ENCODE data around the gene PPM1H. TPM values are rescaled to one million over a fixed set of nuclear protein-coding genes. Genes with fewer than 3 reads are reported as not detected.

The PPM1H gene
- total RNA-seq, 4 donors from 2014 or later = 1.5 to 2.7 (median 2.3) TPM

DNA sequence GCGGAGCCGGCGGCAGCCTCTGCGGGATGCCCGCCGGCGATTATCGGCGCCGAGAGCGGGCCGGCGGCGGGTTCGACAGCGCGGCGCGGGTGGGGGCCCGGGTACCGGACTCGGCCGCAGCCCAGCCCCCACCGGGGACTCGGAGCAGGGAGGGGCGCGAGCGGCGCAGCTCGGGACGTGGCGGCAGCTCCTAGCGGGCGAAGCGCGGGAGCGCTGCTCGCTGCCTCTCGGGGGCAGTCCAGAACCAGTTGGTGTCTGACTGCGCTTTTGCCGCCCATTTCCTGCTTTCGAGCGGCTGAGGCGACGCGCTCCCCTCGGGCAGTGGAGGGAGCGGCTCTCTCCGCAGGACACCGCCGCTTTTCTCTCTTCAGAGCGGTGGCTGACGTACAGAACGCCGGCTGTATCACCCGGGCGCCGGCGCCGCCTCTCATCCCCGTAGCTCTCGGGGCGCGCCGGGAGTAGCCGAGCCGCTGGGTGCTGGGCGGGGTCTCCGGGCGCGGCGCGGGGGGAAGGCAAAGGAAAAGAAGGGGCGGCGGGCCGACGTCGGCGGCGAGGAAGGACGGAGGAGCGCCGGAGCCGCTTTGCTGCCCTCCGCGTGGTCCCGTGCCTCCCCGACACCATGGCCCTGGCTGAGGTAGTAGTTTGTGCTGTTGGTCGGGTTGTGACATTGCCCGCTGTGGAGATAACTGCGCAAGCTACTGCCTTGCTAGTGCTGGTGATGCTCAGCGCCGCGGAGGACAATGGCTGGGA is 331.7 kb downstream of the PPM1H start:
- TF ChIP-seq, protein P1, sequence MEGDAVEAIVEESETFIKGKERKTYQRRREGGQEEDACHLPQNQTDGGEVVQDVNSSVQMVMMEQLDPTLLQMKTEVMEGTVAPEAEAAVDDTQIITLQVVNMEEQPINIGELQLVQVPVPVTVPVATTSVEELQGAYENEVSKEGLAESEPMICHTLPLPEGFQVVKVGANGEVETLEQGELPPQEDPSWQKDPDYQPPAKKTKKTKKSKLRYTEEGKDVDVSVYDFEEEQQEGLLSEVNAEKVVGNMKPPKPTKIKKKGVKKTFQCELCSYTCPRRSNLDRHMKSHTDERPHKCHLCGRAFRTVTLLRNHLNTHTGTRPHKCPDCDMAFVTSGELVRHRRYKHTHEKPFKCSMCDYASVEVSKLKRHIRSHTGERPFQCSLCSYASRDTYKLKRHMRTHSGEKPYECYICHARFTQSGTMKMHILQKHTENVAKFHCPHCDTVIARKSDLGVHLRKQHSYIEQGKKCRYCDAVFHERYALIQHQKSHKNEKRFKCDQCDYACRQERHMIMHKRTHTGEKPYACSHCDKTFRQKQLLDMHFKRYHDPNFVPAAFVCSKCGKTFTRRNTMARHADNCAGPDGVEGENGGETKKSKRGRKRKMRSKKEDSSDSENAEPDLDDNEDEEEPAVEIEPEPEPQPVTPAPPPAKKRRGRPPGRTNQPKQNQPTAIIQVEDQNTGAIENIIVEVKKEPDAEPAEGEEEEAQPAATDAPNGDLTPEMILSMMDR (IDR thresholded peaks at IDR 0.05; ENCODE audit: low read depth) = no peak

DNA sequence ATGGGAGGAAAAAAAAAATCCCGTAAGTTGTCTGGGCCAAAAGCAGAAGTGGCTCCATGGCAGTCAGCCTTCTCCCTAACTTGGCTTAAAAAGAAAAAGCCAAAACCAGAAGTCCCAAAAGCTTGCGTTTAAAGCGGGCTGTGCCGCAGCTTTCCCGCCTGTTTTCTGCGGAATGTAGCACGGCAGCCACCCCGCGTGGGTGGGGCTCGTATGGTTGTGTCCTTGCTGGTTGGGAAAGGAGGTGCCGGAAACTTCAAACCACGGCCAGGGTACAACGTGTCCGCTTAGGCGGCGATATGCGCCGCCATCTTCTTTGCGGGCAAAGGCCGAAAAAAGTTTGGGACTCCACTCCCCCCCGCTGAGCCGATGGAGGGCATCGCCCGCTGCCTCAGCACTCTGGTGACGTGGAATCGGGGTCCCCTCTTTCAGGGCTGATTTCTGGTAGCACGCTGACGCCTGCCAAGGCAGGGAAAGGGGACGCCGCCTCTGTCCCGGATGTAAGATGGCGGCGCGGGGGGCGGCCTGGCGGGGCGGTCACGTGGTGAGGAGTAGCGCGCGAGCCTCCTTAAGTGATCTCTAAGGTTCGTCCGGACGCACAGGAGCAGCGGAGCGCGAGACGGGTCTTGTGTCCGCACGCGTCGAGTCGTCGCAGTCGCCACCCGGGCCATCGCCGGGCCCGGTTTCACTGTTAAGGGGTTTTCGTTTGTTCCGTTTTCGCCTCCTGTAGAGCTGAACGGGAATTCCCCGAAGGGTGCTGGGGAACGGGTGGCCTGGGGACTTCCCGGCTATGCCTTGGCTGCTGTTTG is 332.5 kb downstream of the PPM1H start:
- TF ChIP-seq, protein P1 (IDR thresholded peaks at IDR 0.05; ENCODE audit: low read depth) = no peak

DNA sequence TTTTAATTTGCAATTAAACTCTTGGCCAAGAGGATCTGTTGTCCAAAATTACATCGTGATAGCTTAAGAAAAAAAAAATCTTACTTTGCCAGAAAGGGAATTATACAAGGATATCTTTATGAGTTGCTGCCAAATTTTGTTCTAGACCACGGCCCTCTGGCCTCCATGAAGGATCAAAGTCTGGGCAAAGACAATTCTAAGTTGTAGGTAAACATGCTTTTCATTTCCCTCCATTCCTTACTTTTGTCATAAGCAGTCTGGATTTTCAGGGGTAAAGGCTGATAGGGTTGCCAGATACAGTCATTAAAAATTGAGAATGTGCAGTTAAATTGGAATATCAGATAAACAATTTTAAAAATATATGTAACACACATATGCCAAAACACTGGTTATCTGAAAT is 333.2 kb downstream of the PPM1H start:
- TF ChIP-seq, protein P1 (IDR thresholded peaks at IDR 0.05; ENCODE audit: low read depth) = no peak

DNA sequence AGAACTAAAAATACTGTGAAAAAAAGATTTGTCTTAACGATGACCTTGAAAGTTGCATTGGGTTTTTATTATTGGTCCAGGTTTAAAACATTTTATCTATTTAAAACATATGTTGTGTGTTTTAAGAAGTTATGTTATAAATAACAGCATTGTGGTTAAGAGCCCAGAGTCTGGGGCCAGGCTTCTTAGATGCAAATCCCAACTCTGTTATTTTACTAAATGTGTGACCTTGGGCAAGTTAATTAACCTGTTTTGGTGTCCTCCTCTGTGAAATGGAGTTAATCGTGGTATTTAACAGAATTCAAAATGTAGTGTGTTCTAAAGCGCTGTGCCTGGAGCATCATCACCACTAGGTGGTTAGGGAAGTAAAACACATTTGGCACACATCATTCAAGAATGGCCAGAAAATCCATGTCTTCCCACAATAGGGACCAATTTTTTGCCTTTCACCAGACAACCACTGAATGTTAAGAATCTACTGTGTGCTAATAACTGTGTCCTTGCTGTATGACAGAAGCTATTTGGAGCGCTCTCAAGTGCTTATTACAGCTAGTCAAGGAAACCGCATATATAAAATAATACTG is 335.0 kb downstream of the PPM1H start:
- TF ChIP-seq, protein P1 (IDR thresholded peaks at IDR 0.05; ENCODE audit: low read depth) = no peak

DNA sequence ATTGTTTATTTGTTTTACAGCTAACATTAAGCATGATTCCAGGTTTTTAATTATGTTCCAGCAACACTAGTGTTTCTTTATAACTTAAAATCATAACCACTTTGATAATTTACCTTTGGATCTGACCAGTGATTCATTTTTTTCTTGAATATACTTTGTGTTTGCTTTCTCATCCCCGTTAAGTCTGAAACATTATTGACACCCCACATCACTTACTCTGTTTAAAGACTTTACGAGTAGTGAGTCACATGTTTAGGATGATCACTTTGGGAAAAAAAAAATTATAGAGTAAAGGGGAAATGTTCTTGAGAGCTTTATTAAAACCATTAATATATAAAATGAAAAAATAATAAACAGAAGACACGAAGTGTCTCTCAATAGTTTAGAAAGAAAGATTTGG is 336.1 kb downstream of the PPM1H start:
- TF ChIP-seq, protein P1 (IDR thresholded peaks at IDR 0.05; ENCODE audit: low read depth) = no peak

DNA sequence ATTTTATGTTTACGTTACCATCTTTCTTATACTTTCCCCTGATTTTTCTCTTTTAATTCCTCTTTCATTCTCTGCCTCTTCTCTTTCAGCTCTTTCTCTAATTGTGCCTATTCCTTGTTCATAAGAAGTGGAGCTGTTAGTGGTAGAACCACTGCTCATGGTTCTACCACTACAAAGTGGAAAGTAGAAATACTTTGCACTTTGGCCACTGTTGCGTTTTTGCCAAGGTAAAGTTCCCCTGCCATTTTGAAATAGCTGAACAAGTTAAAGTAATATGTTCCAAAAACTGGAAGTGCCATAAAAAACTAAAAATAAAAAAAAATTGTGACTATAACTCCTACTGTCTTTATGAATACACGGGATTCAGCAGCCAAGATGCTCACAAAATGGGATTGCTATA is 337.7 kb downstream of the PPM1H start:
- TF ChIP-seq, protein P1 (IDR thresholded peaks at IDR 0.05; ENCODE audit: low read depth) = no peak

Small RNA genes lying within 50 kb of the gene (small RNA-seq; reads per million reads assigned to genes)
- gene MIRLET7I = 1,413 reads per million, percentile 99 among the genes with 10 or more reads in this experiment
- 0.49 reads per million for gene RF00019
- gene RNU1-83P = not detected

Other genes starting within 250 kb of the PPM1H start
- gene AVPR1A, start 216.1 kb upstream of the PPM1H start, total RNA-seq = 10 to 100 TPM; 27.9 to 56.1 (median 33.2) TPM

All from subcutaneous adipose tissue (tissue), 4 donors.